Measurements from ENCODE around the gene TMEFF2. TPM values are rescaled to one million over a fixed set of nuclear protein-coding genes. Genes with fewer than 3 reads are reported as not detected.

TMEFF2 gene
- total and polyA plus RNA-seq, 10 donors: not detected

- DNase-seq: no peak
- H3K4me1 ChIP-seq: no peaks in the 10 kb centered on the region
- intact Hi-C loops (cut with DNase I; ENCODE audit: low total_unique reads): no loop called here
- H3K36me3 ChIP-seq: no peaks in the 10 kb centered on the region
- H3K9me3 ChIP-seq: no peaks in the 10 kb centered on the region
- peak overlapping the region in 1 of 8 donors; percentile 8 for H3K4me3 ChIP-seq
- no peaks in the 10 kb centered on the region for H3K27me3 ChIP-seq (replicated peaks in 1 of 7)
- 41 to 73% (median 65%) methylated on average over 1 of the region's 1 CpG for WGBS, 5 donors
- H3K27ac ChIP-seq: peak overlapping the region in 1 of 8 donors; percentile 45
- no peak for TF ChIP-seq POLR2AphosphoS5 (IDR thresholded peaks at IDR 0.05)
- no peak for TF ChIP-seq CTCF (IDR thresholded peaks at IDR 0.05 in 8 of 11, conservative IDR thresholded peaks at IDR 0.05 in 3 of 11)
- no peak for TF ChIP-seq POLR2A (IDR thresholded peaks at IDR 0.05)
These were observed 243.4 kb downstream of the TMEFF2 start for GRCh38 chr2:191951376-191951775.

- Histone ChIP-seq H3K27ac (no peak overlapping the region), H3K27me3 (replicated peaks in 1 of 7) (no peaks in the 10 kb centered on the region), H3K9me3 (no peaks in the 10 kb centered on the region), H3K4me1 (no peaks in the 10 kb centered on the region), H3K36me3 (no peaks in the 10 kb centered on the region), H3K4me3 (no peak overlapping the region)
- no peak for DNase-seq
- no peak for TF ChIP-seq POLR2A (IDR thresholded peaks at IDR 0.05)
- TF ChIP-seq CTCF (IDR thresholded peaks at IDR 0.05 in 8 of 11, conservative IDR thresholded peaks at IDR 0.05 in 3 of 11): no peak
- TF ChIP-seq POLR2AphosphoS5 (IDR thresholded peaks at IDR 0.05): no peak
- 66 to 90% (median 78%) methylated on average over 3 of the region's 3 CpGs for WGBS, 5 donors
- intact Hi-C loops (cut with DNase I; ENCODE audit: low total_unique reads): no loop called here
These were observed 244.4 kb downstream of the TMEFF2 start for GRCh38 chr2:191950132-191950874.

GRCh38 chr2:191947235-191947634, 247.5 kb downstream of the TMEFF2 start:
- TF ChIP-seq POLR2A (IDR thresholded peaks at IDR 0.05): no peak
- TF ChIP-seq POLR2AphosphoS5 (IDR thresholded peaks at IDR 0.05): no peak
- no peak for TF ChIP-seq CTCF (IDR thresholded peaks at IDR 0.05 in 8 of 11, conservative IDR thresholded peaks at IDR 0.05 in 3 of 11)
- intact Hi-C loops (cut with DNase I; ENCODE audit: low total_unique reads): no loop called here
- no peak overlapping the region for H3K27ac ChIP-seq
- DNase-seq: no peak
- 89 to 96% (median 95%) methylated on average over 6 of the region's 6 CpGs for WGBS, 5 donors
- H3K9me3 ChIP-seq: no peaks in the 10 kb centered on the region
- no peaks in the 10 kb centered on the region for H3K36me3 ChIP-seq
- H3K27me3 ChIP-seq (replicated peaks in 1 of 7): no peaks in the 10 kb centered on the region
- H3K4me1 ChIP-seq: no peaks in the 10 kb centered on the region
- no peak overlapping the region for H3K4me3 ChIP-seq

GRCh38 chr2:191946471-191947182, 248.1 kb downstream of the TMEFF2 start:
- WGBS, 5 donors: 45 to 81% (median 62%) methylated on average over 2 of the region's 2 CpGs
- no peak overlapping the region for H3K27ac ChIP-seq
- no peak for DNase-seq
- H3K27me3 ChIP-seq (replicated peaks in 1 of 7): no peaks in the 10 kb centered on the region
- TF ChIP-seq POLR2AphosphoS5 (IDR thresholded peaks at IDR 0.05) (no peak), CTCF (IDR thresholded peaks at IDR 0.05 in 8 of 11, conservative IDR thresholded peaks at IDR 0.05 in 3 of 11) (no peak), POLR2A (IDR thresholded peaks at IDR 0.05) (no peak)
- no peaks in the 10 kb centered on the region for H3K36me3 ChIP-seq
- no peaks in the 10 kb centered on the region for H3K9me3 ChIP-seq
- intact Hi-C loops (cut with DNase I; ENCODE audit: low total_unique reads): no loop called here
- H3K4me3 ChIP-seq: no peak overlapping the region
- no peaks in the 10 kb centered on the region for H3K4me1 ChIP-seq

Measured in spleen (tissue), 11 donors.